SH-SY5Y (cell line): ENCODE measurements around the gene CYP26C1.

Source experiments
- GATA2 ChIP-seq: IDR thresholded peaks from 2 replicates; pipeline ENCODE4 v1.6.1; 2011; ENCODE audit warnings: mild to moderate bottlenecking, low read depth, low read length
- GATA3 ChIP-seq: IDR thresholded peaks from 2 replicates; pipeline ENCODE4 v1.6.1; 2011; ENCODE audit warnings: low read depth, mild to moderate bottlenecking, low read length, moderate library complexity

CYP26C1 gene

DNA sequence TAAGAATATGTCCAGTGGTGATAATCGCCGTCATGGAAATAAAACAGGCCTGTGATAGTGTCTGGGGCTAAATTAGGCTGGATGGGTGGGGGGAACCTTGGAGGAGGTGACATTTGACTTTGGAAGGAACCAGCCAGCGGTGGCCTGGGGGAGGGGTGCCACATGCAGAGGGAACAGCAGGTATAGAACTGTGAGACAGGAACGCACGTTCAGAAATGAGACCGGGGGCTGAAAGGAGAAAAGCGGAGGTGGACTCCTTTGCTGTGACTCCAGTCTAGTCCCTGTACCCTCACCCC is 10.5 kb downstream of the CYP26C1 start:
- no peak for TF ChIP-seq GATA3
- TF ChIP-seq GATA2, result no peak

DNA sequence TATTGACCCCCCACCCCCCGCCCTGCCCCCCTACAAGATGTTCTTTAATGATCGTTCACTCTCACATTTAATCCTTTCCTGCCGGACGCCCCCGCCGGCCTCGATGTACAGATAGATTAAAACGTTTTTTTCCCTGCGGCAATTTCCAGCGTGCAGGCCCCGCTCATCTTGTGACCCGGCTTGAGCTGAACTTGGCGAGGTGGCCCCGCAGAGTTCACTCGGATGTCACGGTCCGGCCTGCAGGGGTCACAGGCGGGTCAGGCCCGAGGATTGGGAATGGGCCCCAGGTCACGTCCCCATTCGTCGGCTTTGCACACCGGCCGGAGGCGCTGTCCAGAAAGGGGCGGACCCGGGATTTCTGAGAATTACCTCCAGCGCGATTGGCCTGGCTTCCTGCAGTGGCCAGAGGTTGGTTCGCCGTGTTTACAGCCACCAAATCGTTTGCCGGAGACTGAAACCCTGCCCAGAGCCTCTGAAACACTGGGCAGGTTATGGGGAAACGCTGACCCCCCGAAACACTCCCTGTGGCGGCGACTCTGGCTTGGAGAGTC is 11.2 kb downstream of the CYP26C1 start:
- no peak for TF ChIP-seq GATA3
- 0 out of 2 replicates have a peak, but pooled peaks have one; percentile 36 for TF ChIP-seq GATA2

DNA sequence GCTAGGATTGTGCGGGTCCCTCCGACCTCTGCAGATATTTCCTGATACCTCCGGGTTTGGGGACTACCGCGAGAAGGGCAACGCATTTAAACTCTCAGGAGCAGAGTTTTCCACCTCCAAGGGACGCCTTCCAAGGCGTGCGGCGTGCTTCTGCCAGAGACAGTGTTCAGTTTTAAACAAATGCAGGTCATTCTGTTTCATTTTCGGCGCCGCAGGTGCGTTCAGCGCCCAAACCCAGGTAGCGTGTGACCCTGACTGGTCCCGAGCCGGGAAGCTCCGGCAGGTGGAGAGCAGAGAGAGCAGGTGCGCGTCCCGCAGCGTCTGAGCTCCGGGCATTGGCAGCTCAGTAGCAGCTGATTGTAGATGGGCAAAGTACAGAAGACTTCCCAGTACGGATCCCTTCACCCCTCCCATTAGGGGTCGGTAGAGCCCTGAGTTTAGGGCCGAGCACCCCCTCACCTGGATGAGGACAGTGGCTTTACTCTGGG is 11.7 kb downstream of the CYP26C1 start:
- TF ChIP-seq GATA3 (no peak), GATA2 (no peak)

DNA sequence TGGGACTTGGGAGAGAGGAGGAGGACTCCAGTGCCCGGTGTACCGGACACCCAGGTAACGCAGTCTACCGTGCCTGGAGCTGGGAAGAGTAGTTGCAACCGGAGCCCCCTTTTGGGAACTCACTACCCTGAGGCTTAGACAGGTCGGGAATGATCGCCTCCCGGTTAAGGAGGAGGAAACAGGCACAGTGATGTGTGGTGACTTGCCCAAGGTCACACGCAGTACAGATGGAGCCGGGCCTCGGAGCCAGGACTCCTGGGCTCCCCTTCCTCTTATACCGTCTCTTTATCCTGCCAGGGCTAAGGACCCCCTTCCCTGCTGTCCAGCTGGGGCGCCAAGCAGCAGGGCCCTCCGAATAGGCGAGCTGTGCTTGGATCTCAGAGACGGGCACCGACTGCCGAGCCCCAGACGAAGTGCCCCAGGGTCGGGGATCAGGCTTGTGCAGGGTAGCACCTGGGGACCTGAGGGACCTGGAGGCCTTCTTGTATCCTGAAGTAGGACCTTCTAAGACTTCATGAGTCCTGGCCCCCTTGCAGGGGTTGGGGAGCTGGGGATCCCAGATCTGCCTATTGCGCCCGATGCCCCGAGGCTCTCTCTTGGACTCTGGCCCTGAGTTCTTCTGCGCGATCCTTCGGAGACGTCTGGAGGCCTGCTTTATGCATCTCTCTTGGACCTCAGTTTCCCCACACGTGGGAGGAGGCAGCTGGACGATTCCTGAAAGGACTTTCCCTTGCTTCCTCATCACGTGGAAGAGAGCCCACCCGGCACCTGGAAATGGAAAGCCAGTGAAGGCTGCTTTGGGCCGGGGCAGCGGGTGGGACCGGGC is 12.3 kb downstream of the CYP26C1 start:
- TF ChIP-seq GATA2 (no peak), GATA3 (no peak)

DNA sequence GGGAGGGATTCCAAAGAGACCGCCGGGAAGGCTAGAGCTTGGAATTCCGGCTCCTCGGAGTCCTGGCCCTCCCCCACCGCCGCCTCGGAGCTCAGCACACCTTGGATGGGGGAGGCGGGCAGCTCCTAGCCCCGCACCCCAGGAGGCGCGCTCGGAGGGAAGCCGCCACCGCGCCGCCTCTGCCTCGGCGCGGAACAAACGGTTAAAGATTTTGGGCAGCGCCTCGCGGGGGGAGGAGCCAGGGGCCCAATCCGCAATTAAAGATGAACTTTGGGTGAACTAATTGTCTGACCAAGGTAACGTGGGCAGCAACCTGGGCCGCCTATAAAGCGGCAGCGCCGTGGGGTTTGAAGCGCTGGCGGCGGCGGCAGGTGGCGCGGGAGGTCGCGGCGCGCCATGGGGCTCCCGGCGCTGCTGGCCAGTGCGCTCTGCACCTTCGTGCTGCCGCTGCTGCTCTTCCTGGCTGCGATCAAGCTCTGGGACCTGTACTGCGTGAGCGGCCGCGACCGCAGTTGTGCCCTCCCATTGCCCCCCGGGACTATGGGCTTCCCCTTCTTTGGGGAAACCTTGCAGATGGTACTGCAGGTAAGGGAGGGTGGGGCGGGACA is 13.0 kb downstream of the CYP26C1 start, which contains the start of gene CYP26A1:
Gene CYP26A1, plus strand, starts transcription at position 355 of the 608 bp plus-strand sequence. Its CDS starts 42 bp downstream, at position 397.
- TF ChIP-seq GATA3 (no peak), GATA2 (no peak)

DNA sequence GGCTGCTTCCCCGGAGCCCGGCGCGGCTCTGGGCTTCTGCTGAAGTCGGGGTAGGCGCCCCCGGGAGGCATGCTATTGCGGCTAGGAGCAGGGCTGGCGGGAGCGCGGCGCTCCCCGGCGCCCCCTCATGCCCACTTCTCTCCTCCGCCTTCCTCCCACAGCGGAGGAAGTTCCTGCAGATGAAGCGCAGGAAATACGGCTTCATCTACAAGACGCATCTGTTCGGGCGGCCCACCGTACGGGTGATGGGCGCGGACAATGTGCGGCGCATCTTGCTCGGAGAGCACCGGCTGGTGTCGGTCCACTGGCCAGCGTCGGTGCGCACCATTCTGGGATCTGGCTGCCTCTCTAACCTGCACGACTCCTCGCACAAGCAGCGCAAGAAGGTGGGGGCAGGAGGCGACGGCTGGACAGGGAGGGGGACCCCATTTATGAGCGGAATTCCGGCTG is 13.6 kb downstream of the CYP26C1 start:
- TF ChIP-seq GATA3 (no peak), GATA2 (no peak)

DNA sequence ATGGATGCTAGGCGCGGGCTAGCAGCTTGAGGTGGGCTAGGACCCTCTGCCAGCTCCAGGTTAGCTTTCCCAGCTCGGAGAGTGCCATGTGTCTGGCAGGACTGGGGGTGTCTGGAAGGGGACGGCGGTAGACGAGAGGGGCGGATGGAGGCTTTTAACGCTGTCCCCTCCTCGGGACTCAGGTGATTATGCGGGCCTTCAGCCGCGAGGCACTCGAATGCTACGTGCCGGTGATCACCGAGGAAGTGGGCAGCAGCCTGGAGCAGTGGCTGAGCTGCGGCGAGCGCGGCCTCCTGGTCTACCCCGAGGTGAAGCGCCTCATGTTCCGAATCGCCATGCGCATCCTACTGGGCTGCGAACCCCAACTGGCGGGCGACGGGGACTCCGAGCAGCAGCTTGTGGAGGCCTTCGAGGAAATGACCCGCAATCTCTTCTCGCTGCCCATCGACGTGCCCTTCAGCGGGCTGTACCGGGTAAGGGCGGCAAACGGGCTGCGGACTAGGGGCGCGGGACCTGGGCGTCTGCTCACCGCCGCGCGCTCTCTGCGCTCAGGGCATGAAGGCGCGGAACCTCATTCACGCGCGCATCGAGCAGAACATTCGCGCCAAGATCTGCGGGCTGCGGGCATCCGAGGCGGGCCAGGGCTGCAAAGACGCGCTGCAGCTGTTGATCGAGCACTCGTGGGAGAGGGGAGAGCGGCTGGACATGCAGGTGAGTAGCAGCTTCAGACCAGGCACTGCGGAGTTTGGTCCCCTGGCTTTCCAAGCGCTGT is 14.2 kb downstream of the CYP26C1 start:
- TF ChIP-seq GATA2 (no peak), GATA3 (no peak)

DNA sequence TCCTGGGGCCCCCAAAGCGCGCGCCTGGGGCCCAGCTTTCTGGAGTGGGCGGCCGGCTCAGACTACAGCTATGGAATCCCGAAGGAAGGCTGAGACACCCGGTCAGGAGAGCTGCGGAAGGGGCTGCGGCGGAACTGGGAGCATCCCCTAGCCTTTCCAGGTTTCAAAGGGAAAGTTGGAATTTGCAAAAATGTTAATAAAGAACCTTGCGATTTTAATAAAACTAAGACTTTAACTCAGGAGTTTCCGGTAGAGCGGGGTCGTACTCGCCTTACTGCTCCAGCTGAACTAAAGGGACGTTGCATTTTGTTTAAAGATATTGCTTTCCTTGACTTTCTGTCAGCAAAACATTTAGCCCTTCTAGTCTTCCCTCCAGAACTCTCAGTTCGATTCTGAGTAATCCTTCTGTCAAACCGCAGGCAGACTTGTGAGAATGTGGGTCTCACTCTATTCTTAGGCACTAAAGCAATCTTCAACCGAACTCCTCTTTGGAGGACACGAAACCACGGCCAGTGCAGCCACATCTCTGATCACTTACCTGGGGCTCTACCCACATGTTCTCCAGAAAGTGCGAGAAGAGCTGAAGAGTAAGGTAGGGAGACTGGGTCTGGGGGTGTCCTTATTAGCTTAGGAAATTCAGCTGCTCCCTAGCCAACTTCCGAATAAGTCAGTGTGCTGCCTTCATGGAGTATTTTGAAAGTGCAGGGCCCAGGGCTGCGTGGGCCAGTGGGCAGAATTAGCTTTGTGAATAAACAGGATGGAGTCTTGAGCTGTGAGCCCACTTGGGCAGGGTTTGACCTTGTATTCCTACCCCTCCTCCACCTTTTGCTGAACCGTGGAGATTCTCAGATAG is 15.0 kb downstream of the CYP26C1 start:
- TF ChIP-seq GATA2 (no peak), GATA3 (no peak)

DNA sequence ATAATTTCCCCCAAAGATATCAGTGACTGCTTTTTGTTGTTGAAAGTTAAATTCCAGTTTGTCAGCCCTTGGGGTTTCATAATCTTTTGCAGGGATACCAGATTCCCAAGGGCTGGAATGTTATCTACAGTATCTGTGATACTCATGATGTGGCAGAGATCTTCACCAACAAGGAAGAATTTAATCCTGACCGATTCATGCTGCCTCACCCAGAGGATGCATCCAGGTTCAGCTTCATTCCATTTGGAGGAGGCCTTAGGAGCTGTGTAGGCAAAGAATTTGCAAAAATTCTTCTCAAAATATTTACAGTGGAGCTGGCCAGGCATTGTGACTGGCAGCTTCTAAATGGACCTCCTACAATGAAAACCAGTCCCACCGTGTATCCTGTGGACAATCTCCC is 16.3 kb downstream of the CYP26C1 start:
- no peak for TF ChIP-seq GATA3
- no peak for TF ChIP-seq GATA2

DNA sequence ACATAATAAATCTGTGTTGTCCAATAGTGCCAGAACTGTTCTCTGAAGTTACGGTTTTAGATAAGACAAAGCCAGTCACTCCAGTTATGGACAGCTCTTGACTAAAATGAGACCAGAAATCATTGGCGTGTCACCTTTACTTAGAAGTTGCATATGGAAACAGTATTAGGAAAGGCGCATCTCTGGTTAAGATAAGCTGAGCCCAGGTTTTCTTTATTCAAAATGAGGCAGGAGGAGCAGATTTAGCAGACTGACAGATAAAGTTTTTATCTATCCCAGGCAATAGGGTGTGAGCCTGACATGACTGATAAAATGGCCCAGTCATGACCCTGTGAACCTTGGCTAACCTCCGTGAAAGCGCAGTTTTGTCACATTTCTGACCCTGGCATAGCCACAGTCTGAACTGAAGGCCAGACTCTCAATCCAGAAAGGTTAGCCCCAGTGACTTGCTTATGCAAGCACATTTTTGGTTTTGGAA is 17.3 kb downstream of the CYP26C1 start:
- TF ChIP-seq GATA2 (no peak), GATA3 (no peak)

DNA sequence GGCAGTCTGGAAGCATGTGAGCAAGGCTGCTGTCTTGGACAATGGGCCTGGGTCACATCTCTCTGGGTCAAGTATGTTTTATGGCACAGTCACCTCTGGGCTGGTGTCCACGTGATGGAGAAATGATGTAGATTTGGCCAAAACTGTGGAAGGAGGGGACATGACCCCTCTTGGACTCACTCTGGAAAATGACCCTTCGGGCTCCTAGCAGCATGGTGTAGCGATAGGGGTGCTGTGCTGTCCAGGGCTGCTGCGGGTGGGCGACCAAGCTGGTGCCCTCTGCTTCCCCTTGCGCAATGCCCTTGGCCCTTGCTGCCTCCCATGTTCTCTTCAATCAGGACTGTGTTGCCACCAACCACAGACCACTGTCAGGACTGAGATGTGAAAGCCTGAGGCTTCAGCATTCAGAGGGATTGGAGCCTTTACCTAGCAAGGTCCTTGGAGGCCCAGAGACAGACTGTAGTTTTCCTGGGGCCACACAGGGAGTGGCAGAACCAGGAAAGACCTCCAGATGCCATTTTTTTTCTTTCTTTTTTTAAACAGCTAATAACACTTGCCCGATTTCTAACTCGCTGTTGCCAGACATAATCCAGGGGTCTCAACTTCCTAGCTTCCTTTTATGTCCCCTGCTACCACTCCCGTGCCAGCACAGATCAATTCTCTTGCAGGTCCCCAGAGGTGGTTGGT is 19.2 kb downstream of the CYP26C1 start:
- TF ChIP-seq GATA3, result no peak
- TF ChIP-seq GATA2, result no peak

DNA sequence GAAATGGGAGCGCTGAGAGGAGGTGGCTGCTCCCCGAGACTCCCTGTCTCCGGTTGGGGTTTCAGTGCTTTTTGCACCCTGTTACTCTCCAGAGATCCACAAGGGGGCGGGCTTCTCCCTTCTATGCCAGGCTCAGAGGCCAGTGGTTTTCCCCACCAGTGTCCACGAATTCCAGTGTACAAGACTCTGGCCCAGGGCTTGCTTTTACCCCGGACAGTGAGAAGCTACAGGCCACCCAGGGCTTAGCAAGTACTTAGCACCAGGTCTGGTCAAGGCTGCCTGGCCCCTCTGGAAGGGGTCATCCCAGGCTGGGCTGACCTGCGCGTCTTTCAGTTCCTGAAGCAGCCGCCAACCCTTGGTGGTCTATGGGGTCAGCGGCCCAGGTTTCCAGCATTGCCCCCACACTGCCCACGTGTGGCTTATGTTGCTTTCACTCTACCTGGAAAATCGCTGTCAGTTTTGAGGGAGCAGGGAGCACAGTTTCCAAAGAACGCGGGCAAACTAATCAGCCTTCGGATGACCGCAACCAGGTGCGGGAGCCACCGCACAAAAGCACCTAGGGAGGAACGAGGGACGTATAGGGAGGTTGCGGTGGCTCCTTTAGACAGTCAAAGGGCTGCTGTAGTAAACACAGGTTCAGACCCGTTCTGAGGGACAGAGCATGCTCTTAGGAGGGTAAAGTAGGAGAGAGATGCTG is 19.9 kb downstream of the CYP26C1 start:
- TF ChIP-seq GATA2 (no peak), GATA3 (no peak)

DNA sequence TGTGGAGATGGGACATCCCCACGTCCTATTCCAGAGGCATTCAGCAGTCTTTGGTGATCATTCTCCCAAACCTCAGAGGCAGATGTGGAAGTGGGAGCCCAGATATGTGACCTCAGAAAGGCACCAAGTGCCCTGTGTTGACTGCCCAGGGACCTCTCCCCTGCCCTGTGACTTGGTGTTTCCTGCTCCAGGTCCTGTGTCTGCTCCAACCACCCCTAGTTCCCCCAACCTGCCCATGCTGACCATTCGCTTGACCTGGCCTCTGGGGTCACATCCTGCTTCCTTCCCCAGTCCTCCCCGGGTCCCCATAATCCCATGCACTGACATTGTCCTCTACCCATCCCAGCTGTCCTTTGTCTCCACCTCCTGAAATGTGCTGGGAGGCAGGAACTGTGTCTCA is 20.7 kb downstream of the CYP26C1 start:
- TF ChIP-seq GATA3 (no peak), GATA2 (no peak)

DNA sequence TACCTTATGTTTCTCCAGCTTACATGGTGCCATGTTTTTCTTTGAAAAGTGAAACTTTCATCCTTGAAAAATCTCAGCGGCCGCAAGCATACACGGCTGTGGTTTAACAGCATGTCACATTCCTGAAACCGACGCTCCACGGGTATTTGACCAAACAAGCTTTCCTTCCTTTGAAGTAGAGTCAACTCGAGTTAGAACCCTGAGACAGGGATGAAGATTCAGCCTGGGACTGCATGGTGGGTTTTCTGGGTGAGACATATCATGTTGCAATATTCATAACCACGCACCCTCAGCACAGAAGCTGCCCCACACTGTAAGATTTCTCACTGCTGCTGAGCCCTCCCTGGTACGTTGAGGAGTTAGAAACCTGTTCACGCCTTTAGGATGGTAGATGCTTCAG is 21.2 kb downstream of the CYP26C1 start:
- TF ChIP-seq GATA3 (no peak), GATA2 (no peak)
